CD4-positive, alpha-beta memory T cell (primary cell): ENCODE data around the gene CEACAM8. TPM values are rescaled to one million over a fixed set of nuclear protein-coding genes. Genes with fewer than 3 reads are reported as not detected.
"Not testable (repeated sequence)": the region's sequence is repeated elsewhere in the genome, so short reads cannot be mapped to it uniquely, and the experiment has no call there.

Experiments used
- CTCF ChIA-PET: fragments of 350-600 bp; sonication (Branson Sonifier 250); formaldehyde crosslinking; loops from one replicate; lab custom pipeline; 2021; ENCODE audit warnings: inconsistent platforms; ENCODE audit not compliant: partially characterized antibody; lab: Charles Lee
- POLR2A ChIA-PET: fragments of 350-600 bp; sonication (Branson Sonifier 250); formaldehyde crosslinking; loops from one replicate; lab custom pipeline; 2021; ENCODE audit not compliant: partially characterized antibody; lab: Charles Lee
- DNase-seq, 5 donors: peaks; one replicate each; pipeline versions ENCODE4 v3.0.0 to v3.0.0-alpha.2; 2020 to 2022; ENCODE audit warnings: mixed read lengths in 1 of 5
- H3K27ac ChIP-seq: one replicate; pipeline ENCODE4 v1.7.0; 2013; ENCODE audit warnings: low read depth, low read length
- H3K27me3 ChIP-seq: 2 replicates; pipeline ENCODE4 v1.7.0; 2013; ENCODE audit warnings: mild to moderate bottlenecking, low read length, moderate library complexity; ENCODE audit not compliant: insufficient read depth
- H3K36me3 ChIP-seq: 2 replicates; pipeline ENCODE4 v1.7.0; 2013; ENCODE audit warnings: mild to moderate bottlenecking, low read length, moderate library complexity; ENCODE audit not compliant: insufficient read depth
- H3K4me1 ChIP-seq: 2 replicates; pipeline ENCODE4 v1.7.0; 2013; ENCODE audit warnings: mild to moderate bottlenecking, low read length, moderate library complexity; ENCODE audit not compliant: insufficient read depth
- H3K4me3 ChIP-seq, 2 donors: one replicate each; pipeline ENCODE4 v1.7.0; 2013; ENCODE audit warnings: low read length in 2 of 2, mild to moderate bottlenecking in 1 of 2
- H3K9me3 ChIP-seq, 2 donors: one replicate each; pipeline ENCODE4 v1.7.0; 2013; ENCODE audit warnings: low read length in 2 of 2, control low read depth in 1 of 2; ENCODE audit not compliant: control insufficient read depth in 1 of 2
- H3K27ac Mint-ChIP-seq, 7 donors: one replicate each; pipeline ENCODE4 v1.8.0; 2020 to 2021; ENCODE audit warnings: mixed read lengths in 7 of 7, mild to moderate bottlenecking in 6 of 7, inconsistent platforms in 3 of 7, moderate library complexity in 3 of 7
- H3K27me3 Mint-ChIP-seq, 2 donors: one replicate each; pipeline ENCODE4 v1.8.0; 2020 to 2021; ENCODE audit warnings: mixed read lengths in 2 of 2
- H3K36me3 Mint-ChIP-seq, 2 donors: one replicate each; pipeline ENCODE4 v1.8.0; 2020 to 2021; ENCODE audit warnings: mixed read lengths in 2 of 2, inconsistent platforms in 1 of 2, mild to moderate bottlenecking in 1 of 2
- H3K4me1 Mint-ChIP-seq, 4 donors: one replicate each; pipeline ENCODE4 v1.8.0; 2020 to 2021; ENCODE audit warnings: mixed read lengths in 4 of 4, mild to moderate bottlenecking in 1 of 4
- H3K4me3 Mint-ChIP-seq, 8 donors: one replicate each; pipeline ENCODE4 v1.8.0; 2020 to 2021; ENCODE audit warnings: mixed read lengths in 8 of 8, mild to moderate bottlenecking in 7 of 8, moderate library complexity in 6 of 8, inconsistent platforms in 3 of 8
- H3K9me3 Mint-ChIP-seq, 8 donors: one replicate each; pipeline ENCODE4 v1.8.0; 2020 to 2021; ENCODE audit warnings: mixed read lengths in 8 of 8, mild to moderate bottlenecking in 5 of 8, inconsistent platforms in 3 of 8, moderate library complexity in 1 of 8
- intact Hi-C: fragments of 100-400 bp; cut with micrococcal nuclease; formaldehyde crosslinking; loops from one replicate; pipeline ENCODE4 v1.15.1; 2023
- polyA plus RNA-seq, 2 donors: library from polyadenylated mRNA; unstranded; fragments of 300-500 nt; fragmentation: Illumina TruSeq; gene quantifications; one replicate each; pipeline ENCODE4 v1.2.3, GENCODE V29; 2021
- total RNA-seq, 2 experiments: library from RNA; stranded (reverse); gene quantifications; one replicate each; pipeline ENCODE4 v1.2.3, GENCODE V29; 2021

CEACAM8 gene
- total and polyA plus RNA-seq, 4 experiments from 2014 or later: not detected

- CTCF ChIA-PET: no interaction called here
- Histone ChIP-seq H3K27me3 (no peaks in the 10 kb centered on the region), H3K27ac (no peak overlapping the region), H3K4me3 (no peak overlapping the region), H3K4me1 (no peaks in the 10 kb centered on the region), H3K9me3 (no peaks in the 10 kb centered on the region), H3K36me3 (no peaks in the 10 kb centered on the region)
- H3K36me3 Mint-ChIP-seq: peaks cover 0 to 5% of the 10 kb centered on the region in 2 donors
- POLR2A ChIA-PET: no interaction called here
- DNase-seq: no peak
- no peaks in the 10 kb centered on the region for H3K4me1 Mint-ChIP-seq
- peaks cover 10 to 19% of the 10 kb centered on the region in 2 donors for H3K27me3 Mint-ChIP-seq
- intact Hi-C loops: no loop called here
- H3K27ac Mint-ChIP-seq: no peak overlapping the region
- no peak overlapping the region for H3K4me3 Mint-ChIP-seq
- H3K9me3 Mint-ChIP-seq: peaks cover 2 to 18% (median 11%) of the 10 kb centered on the region in 8 donors
Measured at GRCh38 chr19:42552086-42553065, 42.3 kb downstream of the CEACAM8 start.

GRCh38 chr19:42550521-42550920, 44.2 kb downstream of the CEACAM8 start:
- H3K27ac Mint-ChIP-seq, H3K36me3 ChIP-seq, H3K4me3 Mint-ChIP-seq, DNase-seq, H3K27me3 ChIP-seq, H3K4me1 Mint-ChIP-seq, POLR2A ChIA-PET, intact Hi-C loops, H3K4me1 ChIP-seq, H3K9me3 ChIP-seq, CTCF ChIA-PET, H3K27ac ChIP-seq, H3K36me3 Mint-ChIP-seq, H3K4me3 ChIP-seq: not testable (repeated sequence)
- Mint-ChIP-seq H3K9me3 (peaks cover 2 to 18% (median 11%) of the 10 kb centered on the region in 8 donors), H3K27me3 (peaks cover 10 to 27% of the 10 kb centered on the region in 2 donors)

GRCh38 chr19:42549067-42549466, 45.7 kb downstream of the CEACAM8 start:
- H3K36me3 ChIP-seq, CTCF ChIA-PET, H3K36me3 Mint-ChIP-seq, H3K27ac Mint-ChIP-seq, DNase-seq, H3K4me3 Mint-ChIP-seq, H3K27me3 ChIP-seq, H3K4me1 Mint-ChIP-seq, H3K9me3 ChIP-seq, H3K4me1 ChIP-seq, intact Hi-C loops, POLR2A ChIA-PET, H3K27ac ChIP-seq, H3K4me3 ChIP-seq: not testable (repeated sequence)
- H3K27me3 Mint-ChIP-seq: peaks cover 10 to 26% of the 10 kb centered on the region in 2 donors
- peaks cover 2 to 18% (median 11%) of the 10 kb centered on the region in 8 donors for H3K9me3 Mint-ChIP-seq

GRCh38 chr19:42548552-42548951, 46.2 kb downstream of the CEACAM8 start:
- CTCF ChIA-PET: no interaction called here
- H3K4me1 Mint-ChIP-seq: no peaks in the 10 kb centered on the region
- H3K9me3 Mint-ChIP-seq: peaks cover 2 to 18% (median 11%) of the 10 kb centered on the region in 8 donors

GRCh38 chr19:42547929-42548328, 46.8 kb downstream of the CEACAM8 start:
- Histone ChIP-seq H3K36me3 (no peaks in the 10 kb centered on the region), H3K27ac (no peak overlapping the region), H3K4me1 (no peaks in the 10 kb centered on the region), H3K27me3 (no peaks in the 10 kb centered on the region), H3K9me3 (no peaks in the 10 kb centered on the region), H3K4me3 (no peak overlapping the region)
- DNase-seq: no peak
- Mint-ChIP-seq H3K27ac (no peak overlapping the region), H3K9me3 (peaks cover 2 to 18% (median 11%) of the 10 kb centered on the region in 8 donors), H3K27me3 (peaks cover 10 to 26% of the 10 kb centered on the region in 2 donors), H3K36me3 (peaks cover 0 to 5% of the 10 kb centered on the region in 2 donors), H3K4me1 (no peaks in the 10 kb centered on the region), H3K4me3 (no peak overlapping the region)
- ChIA-PET CTCF (no interaction called here), POLR2A (no interaction called here)
- intact Hi-C loops: no loop called here

More at GRCh38 chr19:42548552-42548951, 46.2 kb downstream of the CEACAM8 start:
- H3K4me3 Mint-ChIP-seq: no peak overlapping the region
- H3K27me3 ChIP-seq: no peaks in the 10 kb centered on the region
- POLR2A ChIA-PET: no interaction called here
- DNase-seq: no peak
- intact Hi-C loops: no loop called here
- no peaks in the 10 kb centered on the region for H3K36me3 ChIP-seq
- no peaks in the 10 kb centered on the region for H3K4me1 ChIP-seq
- H3K4me3 ChIP-seq: no peak overlapping the region
- H3K9me3 ChIP-seq: no peaks in the 10 kb centered on the region
- no peak overlapping the region for H3K27ac ChIP-seq
- peaks cover 10 to 26% of the 10 kb centered on the region in 2 donors for H3K27me3 Mint-ChIP-seq
- peaks cover 0 to 5% of the 10 kb centered on the region in 2 donors for H3K36me3 Mint-ChIP-seq
- H3K27ac Mint-ChIP-seq: no peak overlapping the region

- Histone ChIP-seq H3K27ac (no peak overlapping the region), H3K4me1 (no peaks in the 10 kb centered on the region), H3K27me3 (no peaks in the 10 kb centered on the region), H3K4me3 (no peak overlapping the region), H3K9me3 (no peaks in the 10 kb centered on the region), H3K36me3 (no peaks in the 10 kb centered on the region)
- CTCF ChIA-PET: no interaction called here
- no peaks in the 10 kb centered on the region for H3K4me1 Mint-ChIP-seq
- H3K36me3 Mint-ChIP-seq: peaks cover 0 to 5% of the 10 kb centered on the region in 2 donors
- H3K27ac Mint-ChIP-seq: no peak overlapping the region
- H3K27me3 Mint-ChIP-seq: peaks cover 10 to 25% of the 10 kb centered on the region in 2 donors
- POLR2A ChIA-PET: no interaction called here
- peak overlapping the region in 1 of 8 donors; percentile 24 for H3K4me3 Mint-ChIP-seq
- peaks cover 2 to 18% (median 11%) of the 10 kb centered on the region in 8 donors for H3K9me3 Mint-ChIP-seq
- intact Hi-C loops: no loop called here
- DNase-seq: no peak
Measured at GRCh38 chr19:42546831-42547500, 47.8 kb downstream of the CEACAM8 start.

- DNase-seq: no peak
- no peaks in the 10 kb centered on the region for H3K9me3 ChIP-seq
- no peaks in the 10 kb centered on the region for H3K36me3 ChIP-seq
- ChIA-PET POLR2A (no interaction called here), CTCF (no interaction called here)
- Mint-ChIP-seq H3K4me1 (no peaks in the 10 kb centered on the region), H3K9me3 (peaks cover 0 to 6% (median 4%) of the 10 kb centered on the region in 8 donors), H3K27me3 (peaks cover 6 to 23% of the 10 kb centered on the region in 2 donors), H3K36me3 (peaks cover 0 to under 1% of the 10 kb centered on the region in 2 donors), H3K27ac (no peak overlapping the region), H3K4me3 (no peak overlapping the region)
- no peaks in the 10 kb centered on the region for H3K27me3 ChIP-seq
- intact Hi-C loops: no loop called here
- H3K4me3 ChIP-seq: no peak overlapping the region
- no peak overlapping the region for H3K27ac ChIP-seq
- no peaks in the 10 kb centered on the region for H3K4me1 ChIP-seq
Measured at GRCh38 chr19:42544146-42544545, 50.6 kb downstream of the CEACAM8 start.
